Activated CD4-positive, alpha-beta T cell treated with anti-CD3 and anti-CD28 coated beads, Interleukin-2, amount 50 U/mL, for 48 hours (primary cell): Measurements from ENCODE around the gene ADAMTS4.

ENCODE experiments used
- DNase-seq, 2 experiments: peaks; one replicate each; pipeline ENCODE4 v3.0.0-alpha.2; 2020

The ADAMTS4 gene

DNA sequence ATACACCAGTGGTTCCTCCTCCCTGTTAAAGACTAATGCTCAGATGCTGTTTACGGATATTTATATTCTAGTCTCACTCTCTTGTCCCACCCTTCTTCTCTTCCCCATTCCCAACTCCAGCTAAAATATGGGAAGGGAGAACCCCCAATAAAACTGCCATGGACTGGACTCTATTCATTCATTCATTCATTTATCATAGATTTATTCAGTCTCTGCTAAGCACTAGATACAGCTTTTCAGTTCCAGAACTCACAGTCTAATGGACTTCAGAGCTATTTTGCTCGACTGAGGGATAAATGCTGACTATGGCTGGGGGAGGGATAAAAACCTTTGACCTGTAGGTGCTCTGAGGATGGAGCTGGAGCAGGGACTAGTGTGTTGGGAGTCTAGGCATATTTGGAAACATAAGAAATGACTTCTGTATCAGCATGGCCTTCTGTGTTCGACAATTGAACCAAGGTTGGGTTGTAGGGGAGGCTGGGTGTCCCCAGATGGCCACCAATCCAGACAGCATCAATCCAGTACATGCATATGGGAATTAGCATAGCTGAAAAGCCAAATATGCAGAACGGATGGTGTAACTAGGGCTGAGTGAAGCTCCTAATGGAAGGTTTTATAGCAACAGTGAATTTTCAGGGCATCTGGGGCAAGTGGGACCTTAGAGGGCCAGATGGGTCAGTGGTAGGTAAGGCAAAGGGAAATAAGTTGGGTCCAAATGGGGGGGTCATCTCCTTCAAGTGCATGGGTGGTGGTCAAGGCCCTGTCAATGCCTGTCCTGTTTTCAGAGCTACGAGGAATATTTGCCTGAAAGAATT lies 20.4 kb upstream of the ADAMTS4 start:
- DNase-seq: no peak

DNA sequence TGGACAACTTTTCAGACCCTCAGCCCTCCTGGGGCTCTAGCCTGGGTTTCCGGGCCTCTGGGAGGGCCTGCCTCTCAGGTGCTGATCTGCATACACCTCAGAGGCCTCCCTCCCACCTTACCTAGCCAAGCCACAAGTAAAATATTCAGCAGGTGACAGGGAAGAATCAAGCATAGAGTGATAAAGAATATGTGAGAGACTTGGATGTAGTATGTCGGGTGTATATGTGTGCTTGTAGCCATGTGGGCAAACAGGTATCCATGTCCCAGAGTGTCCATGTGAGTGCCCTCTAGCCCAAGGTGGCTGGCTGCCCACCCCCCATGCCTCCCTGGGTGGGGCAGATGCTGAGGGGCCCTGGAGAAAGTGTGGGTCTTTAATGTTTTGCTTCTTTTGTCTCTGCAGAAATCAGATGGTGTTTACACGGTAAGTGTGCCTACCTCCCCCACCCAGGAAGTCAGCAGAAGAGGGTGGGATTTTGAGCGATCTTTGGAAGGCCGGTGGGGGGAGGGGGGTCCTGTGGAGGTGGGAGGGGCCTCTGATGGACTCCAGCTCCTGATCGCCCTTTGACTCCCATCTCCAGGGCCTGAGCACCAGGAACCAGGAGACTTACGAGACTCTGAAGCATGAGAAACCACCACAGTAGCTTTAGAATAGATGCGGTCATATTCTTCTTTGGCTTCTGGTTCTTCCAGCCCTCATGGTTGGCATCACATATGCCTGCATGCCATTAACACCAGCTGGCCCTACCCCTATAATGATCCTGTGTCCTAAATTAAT lies 19.6 kb upstream of the ADAMTS4 start:
- no peak for DNase-seq

DNA sequence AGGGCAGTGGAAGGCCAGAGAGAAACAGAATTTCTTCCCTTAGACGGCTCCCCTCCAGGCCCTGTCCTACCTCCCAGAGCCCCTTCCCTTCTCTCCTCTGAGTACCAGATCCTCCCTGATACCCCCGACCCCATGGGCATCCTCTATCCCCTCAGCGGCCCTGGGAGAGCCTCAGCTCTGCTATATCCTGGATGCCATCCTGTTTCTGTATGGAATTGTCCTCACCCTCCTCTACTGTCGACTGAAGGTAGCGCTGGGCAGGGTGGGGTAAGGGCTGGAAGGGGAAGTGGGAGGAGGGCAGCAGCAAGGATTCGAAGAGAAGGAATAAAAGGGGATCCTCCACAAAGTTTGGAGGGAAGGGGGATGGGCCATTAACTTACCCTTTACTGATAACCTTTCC lies 19.0 kb upstream of the ADAMTS4 start:
- DNase-seq: no peak

DNA sequence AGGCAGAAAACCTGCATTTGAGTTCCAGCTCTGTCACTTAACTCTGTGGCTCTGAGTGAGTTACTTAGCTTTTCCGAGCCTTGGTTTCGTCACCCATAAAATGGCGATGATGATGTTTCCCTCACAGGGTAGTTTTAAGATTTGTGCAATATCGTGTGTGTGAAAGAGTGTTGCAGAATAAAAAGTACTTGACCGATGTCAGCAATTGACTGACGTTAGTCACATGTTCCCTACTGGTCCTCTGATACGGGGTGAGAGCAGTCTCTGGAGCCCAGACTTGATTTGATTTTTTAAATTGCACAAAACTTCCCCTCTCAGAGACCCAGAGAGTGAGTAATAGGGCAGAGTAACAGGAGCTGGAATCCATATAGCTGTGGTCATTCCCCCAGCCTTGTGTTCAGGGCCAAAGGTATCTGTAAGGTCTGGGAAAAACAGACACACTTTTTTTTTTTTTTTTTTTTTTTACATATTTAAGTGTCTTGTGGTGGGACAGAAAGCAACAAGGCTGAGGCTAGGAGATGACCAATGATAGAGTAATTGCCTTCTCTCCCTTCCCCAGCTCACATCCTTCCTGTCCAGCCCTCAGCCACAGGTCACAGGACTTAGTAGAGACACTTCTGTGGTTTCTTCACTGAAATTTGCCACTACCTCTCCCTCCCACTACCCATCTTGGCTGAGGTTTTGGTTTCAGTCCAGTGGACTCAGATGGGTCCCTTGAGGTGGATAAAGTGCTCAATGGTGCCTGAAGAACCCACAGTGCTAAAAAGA lies 18.3 kb upstream of the ADAMTS4 start:
- DNase-seq: no peak

DNA sequence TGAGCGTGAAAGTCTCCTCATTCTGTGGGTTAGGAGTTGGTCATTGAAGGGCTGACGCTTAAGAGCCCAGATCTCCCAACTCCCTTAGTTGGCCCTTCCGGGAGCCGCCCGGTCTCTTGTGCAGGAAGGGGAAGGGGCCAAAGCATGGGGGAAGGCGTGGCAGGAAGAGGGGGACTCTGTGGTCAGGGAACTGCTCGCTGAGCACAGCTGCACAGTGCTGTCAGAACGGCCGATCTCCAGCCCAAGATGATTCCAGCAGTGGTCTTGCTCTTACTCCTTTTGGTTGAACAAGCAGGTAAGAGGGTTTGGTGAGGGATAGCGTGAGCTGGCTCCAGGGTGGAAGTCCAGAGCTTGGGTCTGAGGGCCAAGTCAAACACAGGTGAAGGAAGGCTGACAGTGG lies 16.2 kb upstream of the ADAMTS4 start, which contains the start of gene FCER1G:
Gene FCER1G (plus strand): TSS at position 220 of the 400 bp plus-strand sequence. CDS start 27 bp downstream, at position 247.
- DNase-seq: no peak

DNA sequence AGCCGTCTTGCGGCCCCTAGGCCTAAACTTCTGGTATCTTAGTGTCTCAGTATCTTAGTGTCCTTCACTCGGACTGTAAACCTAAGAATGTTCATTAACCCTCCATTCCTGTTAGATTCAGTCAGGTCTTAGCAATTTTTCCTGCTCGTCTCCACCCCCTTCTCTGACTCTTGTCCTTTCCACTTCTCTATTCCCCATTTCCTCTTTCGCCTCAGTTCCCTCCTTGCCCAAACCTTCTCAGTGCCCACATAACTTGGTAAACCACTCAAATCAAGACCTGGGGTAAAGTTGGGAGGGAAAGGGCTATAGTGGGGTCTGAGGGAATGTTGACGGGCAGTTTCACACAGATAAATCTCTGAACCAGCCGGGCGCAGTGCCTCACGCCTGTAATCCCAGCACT lies 15.5 kb upstream of the ADAMTS4 start:
- no peak for DNase-seq

DNA sequence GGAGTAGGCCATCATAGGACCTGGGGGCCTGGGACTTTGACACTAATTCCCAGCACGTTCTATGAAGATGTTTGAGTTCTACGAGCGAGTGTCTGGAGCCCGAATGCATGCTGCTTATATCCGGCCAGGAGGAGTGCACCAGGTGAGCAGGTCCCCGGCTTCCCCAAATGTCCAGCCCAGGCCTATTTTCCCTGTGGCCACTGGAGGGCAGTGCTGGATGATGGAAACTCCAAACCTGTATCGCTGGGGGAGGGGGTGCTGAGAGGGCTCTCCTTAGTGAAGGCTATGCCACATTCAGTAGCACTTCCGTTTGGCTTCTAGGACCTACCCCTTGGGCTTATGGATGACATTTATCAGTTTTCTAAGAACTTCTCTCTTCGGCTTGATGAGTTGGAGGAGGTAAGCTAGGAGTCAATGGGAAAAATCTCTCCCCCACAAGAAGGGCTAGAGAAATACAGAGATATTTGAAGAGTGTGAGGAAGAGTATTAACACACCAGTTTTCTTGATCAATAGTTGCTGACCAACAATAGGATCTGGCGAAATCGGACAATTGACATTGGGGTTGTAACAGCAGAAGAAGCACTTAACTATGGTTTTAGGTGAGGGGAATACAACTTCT lies 11.0 kb upstream of the ADAMTS4 start:
- peak; percentile 72 to 81 for DNase-seq

DNA sequence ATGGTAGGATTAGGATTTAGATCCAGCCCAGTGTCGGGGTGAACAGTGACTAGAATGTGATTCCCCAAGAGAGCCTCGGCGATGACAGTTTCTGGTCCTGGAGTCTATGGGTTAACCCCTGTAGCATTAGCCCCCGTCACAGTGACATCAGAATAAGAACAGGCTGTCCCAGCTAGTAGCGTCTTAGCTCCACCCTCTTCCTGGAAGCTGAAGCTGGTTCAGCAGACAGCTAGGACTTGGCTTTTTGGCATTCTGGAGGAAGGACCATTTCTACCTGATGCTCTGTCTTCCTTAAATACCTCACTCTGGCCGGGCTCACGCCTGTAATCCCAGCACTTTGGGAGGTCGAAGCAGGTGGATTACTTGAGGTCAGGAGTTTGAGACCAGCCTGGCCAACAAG lies 8.3 kb upstream of the ADAMTS4 start:
- no peak for DNase-seq

DNA sequence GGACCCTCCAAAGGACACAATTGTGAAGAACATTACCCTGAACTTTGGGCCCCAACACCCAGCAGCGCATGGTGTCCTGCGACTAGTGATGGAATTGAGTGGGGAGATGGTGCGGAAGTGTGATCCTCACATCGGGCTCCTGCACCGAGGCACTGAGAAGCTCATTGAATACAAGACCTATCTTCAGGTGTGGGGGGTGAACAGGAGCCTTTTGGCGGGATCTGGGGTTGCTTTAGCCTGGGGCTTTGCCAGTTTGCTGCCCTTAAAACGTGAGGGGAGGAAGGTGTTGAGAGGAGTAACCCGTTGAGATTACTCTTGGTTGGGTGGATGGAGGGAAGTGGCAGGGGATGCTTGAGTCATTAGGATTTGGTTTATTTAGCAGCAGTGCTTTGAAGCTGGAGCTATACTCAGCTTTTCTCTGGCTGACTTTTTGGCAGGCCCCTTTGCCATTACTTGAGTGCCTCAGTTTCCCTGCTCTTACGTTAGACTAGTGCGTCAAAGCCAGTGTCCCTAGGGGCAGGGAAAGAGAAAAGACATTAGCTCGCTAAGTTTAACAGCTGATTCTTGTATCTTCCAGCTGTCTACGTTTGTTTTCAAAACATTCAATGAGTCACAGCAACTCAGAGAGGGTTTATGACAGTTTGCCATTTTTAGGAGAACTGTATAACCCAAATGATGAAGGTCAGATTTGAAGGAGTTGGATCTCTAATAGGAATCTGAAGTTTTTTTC lies 7.7 kb upstream of the ADAMTS4 start:
- DNase-seq: no peak

DNA sequence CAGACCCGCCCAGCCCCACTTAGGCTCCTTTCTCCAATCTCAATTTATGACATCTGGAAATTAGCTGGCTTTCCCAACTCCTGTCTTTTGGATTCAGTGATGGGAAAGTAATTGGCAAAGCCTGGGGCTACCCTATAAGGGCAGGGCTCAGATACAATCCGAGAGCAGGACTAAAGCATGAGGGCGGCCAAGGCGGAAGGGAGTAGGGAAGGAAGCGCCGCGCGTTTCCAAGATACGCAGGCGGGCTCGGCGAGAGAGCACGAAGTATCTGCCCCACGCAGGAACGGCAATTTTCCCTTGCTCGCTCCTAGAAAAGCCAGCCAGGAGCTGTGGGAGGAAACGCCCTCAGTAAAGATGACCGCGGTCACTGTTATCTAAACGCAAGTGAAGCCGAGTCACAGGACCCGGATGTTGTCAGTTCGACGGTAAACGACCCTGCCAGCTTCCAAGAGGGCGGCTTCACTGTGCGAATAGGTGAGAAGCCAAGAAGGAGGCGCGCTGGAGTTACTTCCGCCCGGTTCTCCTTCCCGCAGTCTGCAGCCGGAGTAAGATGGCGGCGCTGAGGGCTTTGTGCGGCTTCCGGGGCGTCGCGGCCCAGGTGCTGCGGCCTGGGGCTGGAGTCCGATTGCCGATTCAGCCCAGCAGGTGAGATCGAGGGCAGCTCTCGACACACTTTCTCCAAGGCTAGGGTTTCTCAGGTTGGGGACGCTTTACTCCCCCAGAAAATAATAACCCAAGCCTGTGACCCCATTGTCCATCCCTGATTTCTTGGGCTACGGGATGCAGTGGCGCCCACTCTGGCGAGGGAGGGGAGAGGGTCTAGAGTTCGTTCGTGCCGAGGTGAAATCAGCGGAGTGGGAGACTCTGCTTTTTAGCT lies 3.2 kb upstream of the ADAMTS4 start, which contains the start of gene NDUFS2:
Gene NDUFS2 (plus strand): TSS at position 532 of the 877 bp plus-strand sequence. CDS start 19 bp downstream, at position 551.
- peak; percentile 93 to 96 for DNase-seq

DNA sequence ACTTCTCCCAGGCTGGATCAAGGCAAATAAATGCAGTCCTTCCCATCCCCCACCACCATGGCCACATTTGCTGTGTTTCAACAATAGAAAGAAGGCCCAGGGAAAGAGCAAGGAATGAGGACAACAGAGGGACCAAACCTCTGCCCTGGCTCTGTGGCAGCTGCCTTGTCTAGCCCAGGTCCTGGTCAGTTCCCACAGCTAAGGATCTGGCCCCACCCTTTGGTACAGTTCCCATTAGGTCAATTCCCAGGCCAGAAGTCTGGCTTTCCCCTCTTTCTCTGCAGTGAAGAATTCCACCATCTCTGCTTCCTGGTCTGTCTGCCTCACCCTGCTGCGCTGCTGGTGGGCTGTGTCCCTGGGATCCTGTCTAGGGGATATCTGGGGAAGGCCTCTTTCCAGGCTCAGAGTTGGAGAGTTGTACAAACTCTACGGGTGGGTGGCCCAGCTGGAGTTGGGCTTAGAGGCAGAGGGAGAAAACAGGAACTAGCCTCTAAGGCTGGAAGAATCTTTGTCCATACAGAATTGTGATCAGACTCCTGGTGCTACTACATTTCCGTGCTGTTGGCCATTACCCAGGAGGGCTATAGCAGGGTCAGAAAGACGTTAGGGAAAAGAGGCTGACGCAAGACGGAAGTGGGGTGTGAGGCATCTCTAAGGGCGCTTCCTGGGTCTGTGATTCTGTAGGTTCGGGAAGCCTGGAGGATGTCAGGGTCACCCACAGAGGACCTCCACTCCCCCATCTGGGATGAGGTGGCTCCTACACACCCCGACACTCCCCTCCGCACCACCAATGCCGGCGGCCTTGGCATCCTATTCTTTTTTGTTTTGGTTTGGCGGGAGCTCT lies 2.4 kb upstream of the ADAMTS4 start:
- no peak for DNase-seq

DNA sequence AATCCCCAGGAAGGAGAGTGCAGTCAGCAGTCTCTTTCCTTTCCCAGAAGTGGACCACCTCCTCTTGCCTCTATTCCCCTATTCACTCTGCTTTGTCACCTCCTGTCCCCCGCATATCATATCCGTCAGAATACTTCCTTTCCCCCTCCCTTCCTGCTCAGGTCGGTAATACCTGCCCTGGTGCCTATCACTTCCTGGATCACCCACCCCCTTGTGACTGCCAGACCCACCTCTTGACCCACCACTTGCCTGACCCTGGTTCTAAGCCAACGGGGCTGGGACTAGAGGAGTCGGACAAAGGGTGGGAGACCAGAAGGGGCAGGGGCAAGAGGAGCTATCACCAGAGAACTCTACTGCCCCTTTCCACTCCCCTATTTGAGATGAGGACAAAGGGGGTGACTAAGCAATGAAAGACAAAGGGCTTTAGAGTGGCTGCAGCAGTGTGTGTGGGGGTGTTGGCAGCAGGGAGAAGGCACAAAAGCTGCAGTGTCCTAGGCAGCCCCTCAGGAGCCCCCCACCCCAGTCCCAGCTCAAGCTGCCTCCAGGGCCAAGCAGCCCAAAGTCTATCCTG lies 1.7 kb upstream of the ADAMTS4 start:
- no peak for DNase-seq

DNA sequence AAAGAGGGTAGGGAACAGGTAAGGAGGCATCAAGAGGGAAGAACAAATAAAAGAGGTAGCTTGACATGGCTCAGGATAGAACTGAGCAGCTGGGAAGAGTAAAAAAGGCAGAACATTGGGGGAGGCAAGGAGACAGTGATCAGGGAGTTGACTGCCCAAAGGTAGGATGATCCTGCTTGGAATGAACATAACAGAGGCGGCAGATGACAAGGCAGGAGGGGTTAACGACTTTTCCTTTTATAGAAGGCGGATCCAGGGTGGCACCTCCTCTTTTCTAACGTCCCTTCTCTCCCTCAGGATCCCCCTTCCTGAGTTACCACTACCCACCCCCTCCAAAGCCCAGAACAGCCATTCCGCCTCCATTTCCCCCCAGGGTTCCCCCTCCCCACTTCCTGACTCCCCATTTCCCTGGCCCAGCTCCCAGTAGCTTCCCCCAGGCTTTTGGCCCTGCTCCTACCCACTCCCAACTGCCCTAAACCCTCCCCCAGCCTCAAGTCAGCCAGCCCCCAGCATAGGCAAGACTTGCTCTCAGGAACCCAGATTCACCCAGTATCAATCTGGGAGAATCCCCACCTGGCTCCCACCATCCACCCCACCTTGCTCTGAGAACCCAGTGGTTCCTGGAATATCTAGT lies 769 bp upstream of the ADAMTS4 start:
- DNase-seq: no peak

DNA sequence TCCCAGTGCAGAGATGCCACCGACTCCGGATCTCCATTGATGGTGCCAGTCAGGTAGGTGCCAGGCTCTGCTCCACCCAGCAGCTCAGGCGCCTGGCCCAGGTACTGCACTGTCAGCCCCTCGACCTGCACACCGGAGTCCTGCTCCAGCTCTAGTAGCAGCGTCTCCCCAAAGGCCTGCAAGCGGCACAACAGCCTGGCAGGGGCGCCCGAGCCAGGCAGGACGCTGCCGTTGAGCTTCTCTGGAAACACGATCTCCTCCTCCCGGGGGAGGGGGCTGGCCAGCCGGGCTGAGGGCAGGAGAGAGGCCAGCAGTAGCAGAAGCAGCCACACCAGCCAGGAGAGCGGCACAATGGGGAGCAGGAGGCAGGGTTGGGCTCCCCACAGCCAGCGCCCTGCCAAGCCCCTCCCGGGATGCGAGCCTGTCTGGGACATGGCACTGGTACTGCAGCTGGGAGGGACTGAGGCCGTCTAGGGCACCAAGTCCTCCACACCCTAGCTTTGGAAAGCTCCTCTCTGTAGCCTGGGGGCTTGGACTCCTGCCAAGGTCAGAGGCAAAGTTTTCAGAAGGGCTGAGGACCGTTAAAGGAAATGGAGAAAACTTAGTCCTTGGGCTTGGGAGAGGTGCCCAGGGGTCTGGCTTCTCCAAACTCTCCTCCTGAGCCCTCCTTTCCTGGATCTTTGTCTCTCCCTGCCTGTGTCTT lies 509 bp downstream of the ADAMTS4 start:
- no peak for DNase-seq

DNA sequence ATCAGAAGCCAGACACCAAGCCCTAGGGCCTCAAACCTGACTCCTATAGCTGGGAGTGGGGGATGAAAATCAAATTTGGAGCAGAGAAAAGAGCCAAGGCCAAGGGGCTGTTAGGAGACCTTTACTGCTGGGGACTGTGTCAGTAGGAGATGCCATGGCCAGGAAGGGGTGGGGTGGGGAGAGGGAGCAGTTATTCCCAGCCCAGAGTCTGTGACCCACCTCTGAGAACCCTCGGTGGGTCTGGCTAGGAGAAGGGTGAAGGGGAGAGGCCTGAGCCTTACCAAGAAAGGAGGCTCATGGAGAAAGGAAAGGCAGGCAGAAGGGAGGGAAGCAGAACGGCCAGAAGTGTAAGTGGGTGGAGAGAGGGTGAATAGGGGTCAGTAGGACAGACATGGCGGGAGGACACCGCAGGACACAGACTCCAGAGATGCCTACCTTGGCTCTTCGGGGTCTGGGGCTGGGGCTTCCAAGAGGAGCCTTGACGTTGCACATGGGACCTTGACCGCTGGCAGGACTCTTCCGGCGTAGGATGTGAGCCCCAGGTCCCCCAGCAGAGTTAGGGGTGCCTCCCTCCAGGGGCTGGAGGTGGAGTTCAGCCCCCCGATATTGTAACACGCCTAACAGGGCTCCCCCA lies 1.2 kb downstream of the ADAMTS4 start:
- no peak for DNase-seq

DNA sequence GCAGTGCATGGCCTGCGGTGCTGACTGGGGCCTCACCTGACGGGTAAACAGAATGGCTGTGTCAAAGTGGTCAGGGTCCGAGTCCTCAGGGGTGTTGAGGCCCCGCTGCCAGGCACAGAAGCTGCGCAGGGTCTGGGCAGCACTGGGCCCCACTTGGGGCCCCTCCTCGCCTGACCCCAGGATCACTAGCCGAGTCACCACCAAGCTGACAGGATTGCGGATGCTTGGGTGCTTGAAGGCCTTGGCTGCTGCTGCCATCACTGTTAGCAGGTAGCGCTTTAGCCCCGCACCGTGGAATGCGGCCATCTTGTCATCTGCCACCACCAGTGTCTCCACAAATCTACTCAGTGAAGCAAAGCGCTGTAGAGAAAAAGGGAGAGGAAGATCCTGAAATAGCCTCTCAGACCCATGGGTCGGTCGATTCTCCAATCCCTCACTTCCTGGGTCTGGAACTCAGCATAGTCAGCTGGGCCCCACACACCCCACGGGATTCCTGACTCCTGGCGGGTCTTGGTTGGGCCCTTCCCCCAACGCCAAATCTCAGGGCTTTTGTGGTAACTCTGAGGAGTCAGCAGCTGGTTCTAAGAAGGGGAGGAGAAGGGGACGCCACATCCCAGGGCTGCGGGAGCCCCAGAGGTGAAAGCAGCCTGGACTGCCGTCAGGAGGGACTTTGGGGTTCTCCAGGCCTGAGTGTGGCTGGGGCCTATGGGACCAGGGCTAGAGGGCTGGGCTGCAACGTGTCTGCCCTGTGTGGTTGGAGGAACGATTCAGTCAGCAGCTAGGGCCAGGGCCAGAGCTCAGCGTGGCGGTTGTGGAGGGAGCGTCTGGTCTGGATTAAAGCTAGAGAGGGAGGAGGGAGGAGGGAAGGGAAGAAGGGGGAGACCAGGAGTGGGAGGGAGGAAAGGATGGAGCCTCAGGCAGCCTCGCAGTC lies 2.1 kb downstream of the ADAMTS4 start:
- no peak for DNase-seq

DNA sequence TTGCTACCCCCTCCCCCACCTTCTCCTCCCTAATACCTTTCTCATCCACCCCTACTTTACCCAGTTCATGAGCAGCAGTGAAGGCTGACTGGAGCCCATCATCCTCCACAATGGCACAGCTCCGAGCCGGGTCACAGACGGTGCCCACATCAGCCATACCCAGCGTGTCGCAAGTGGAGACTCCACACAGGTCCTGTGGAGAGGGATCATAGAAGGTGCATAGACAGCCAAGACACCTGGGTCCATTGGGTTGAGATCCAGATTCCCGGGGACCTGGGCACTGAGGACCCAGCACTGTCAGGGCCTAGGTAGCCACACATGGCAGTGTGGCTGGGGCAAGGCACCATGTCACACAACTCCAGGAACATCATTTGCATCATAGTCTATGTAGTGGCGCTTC lies 2.7 kb downstream of the ADAMTS4 start:
- no peak for DNase-seq
